GM21423 (cell line): ENCODE data around the gene PIK3R2.

Experiments used
- ATAC-seq: cut with Tn5 transposase; IDR thresholded peaks from one replicate; pipeline ENCODE4 v1.9.1; 2021; ENCODE audit warnings: mild to moderate bottlenecking, moderate library complexity; ENCODE audit not compliant: unreplicated experiment

PIK3R2 gene

GRCh38 chr19:18170714-18171255, 17.8 kb downstream of the PIK3R2 start:
- no peak for ATAC-seq

DNA sequence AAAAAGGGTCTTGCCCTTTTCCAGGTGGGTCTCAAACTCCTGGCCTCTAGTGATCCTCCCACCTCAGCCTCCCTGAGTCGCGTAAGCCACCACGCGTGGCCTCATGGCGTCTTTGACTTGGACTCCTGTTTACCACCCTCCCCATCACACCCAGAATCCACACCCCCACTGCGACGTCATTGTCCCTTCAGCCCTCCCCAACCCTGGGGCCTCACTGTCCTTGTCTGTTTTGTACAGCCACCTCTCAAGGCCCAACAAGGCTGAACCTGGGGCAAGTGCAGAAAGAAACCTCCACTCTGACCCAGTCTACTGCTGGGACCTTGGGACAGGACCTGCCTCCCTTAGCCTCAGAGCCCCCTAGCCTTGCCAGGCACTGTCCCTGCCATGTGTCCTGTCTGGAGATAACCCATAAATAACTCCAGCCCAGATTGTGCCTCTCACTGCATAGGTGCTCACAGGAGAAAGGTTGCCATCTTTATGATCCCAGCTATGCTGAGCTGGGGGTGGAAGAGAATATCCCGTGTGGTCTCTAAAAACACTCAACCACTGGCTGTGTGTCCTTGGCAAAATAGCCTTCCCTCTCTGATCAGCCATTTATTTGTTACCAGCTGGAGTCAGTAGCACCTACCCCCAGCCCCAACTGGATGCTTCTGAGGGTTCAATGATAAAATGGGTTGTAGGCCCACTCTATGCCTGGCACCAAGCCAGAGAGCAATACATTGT, 18.8 kb downstream of the PIK3R2 start:
- no peak for ATAC-seq

GRCh38 chr19:18172331-18173053, 19.5 kb downstream of the PIK3R2 start:
- ATAC-seq: no peak

- peak; percentile 9 for ATAC-seq
These were observed 20.1 kb downstream of the PIK3R2 start for GRCh38 chr19:18173054-18173571.

GRCh38 chr19:18173572-18174288, 20.8 kb downstream of the PIK3R2 start, which contains the start of gene IFI30:
Gene IFI30, plus strand, starts transcription at chr19:18173813. Its CDS starts 29 bp downstream, at chr19:18173842.
- peak; percentile 46 for ATAC-seq

- no peak for ATAC-seq
These were observed 22.0 kb downstream of the PIK3R2 start for GRCh38 chr19:18174983-18175382.

GRCh38 chr19:18176367-18177310, 23.7 kb downstream of the PIK3R2 start:
- ATAC-seq: no peak

- ATAC-seq: no peak
These were observed 27.0 kb downstream of the PIK3R2 start for GRCh38 chr19:18179957-18180356.

DNA sequence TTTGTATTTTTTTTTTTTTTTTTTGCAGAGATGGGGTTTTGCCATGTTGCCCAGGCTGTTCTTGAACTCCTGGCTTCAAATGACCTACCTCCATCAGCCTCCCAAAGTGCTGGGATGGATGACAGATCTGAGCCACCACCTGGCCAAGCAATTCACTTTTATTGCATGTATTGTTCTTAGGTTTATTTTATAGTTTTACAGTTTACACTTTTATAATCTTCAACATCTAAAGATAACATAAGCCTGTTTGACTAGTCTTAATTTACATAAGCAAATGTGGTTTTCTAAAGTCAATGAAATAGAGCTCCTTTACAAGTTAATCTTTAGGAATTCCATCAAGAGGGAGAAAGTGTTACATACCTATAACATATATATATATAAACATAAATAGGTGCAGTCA, 30.6 kb downstream of the PIK3R2 start:
- ATAC-seq: no peak

DNA sequence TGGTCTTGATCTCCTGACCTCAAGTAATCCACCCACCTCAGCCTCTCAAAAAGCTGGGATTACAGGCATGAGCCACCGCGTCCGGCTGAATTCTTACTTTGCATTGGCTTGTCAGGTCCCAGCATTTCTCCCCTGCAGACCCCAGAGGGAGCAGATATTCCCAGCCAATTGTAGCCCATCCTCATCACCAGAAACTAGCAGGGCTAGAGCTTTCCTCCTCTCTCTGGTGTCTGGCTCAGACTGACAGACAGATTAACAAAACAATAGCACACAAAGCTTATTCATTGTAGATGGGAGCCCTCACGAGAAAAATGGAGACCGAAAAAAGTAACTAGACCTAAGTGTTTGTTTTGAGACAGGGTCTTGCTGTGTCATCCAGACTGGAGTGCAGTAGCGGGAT, 32.6 kb downstream of the PIK3R2 start:
- no peak for ATAC-seq

- no peak for ATAC-seq
These were observed 37.3 kb downstream of the PIK3R2 start for GRCh38 chr19:18190278-18190677.

- no peak for ATAC-seq
These were observed 38.7 kb downstream of the PIK3R2 start for GRCh38 chr19:18191640-18192062.

- ATAC-seq: peak; percentile 79
These were observed 39.9 kb downstream of the PIK3R2 start, which contains the start of gene MPV17L2 for GRCh38 chr19:18192673-18193387. Gene MPV17L2, plus strand, starts transcription at chr19:18193218. Its CDS starts 64 bp downstream, at chr19:18193282.

- peak; percentile 15 for ATAC-seq
These were observed 40.6 kb downstream of the PIK3R2 start for GRCh38 chr19:18193388-18194180.

- ATAC-seq: no peak
These were observed 41.2 kb downstream of the PIK3R2 start for GRCh38 chr19:18194181-18194530.

GRCh38 chr19:18194554-18195238, 41.7 kb downstream of the PIK3R2 start:
- no peak for ATAC-seq

DNA sequence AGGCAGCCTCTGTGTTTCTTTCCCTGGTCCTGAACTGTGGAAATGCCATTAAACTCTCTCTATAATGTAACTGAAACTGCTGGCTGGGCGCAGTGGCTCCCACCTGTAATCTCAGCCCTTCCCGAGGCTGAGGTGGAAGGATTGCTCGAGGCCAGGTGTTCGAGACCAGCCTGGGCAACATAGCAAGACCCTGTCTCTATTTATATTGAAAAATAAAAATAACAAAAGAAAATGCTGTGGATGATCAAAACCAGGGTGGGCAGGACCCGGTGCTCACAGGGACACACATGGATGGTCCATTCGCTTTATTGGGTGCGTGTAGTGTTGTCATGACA, 43.5 kb downstream of the PIK3R2 start:
- no peak for ATAC-seq

GRCh38 chr19:18197306-18197705, 44.3 kb downstream of the PIK3R2 start:
- ATAC-seq: no peak
